A172 (cell line): ENCODE measurements around the gene AGR2. TPM values are rescaled to one million over a fixed set of nuclear protein-coding genes. Genes with fewer than 3 reads are reported as not detected.

Experiments
- total RNA-seq: library from RNA; depleted of rRNA; stranded (reverse); fragments of >200 nt; shearing (Covaris generic); gene quantifications from 2 replicates; pipeline ENCODE4 v1.2.3, GENCODE V29; 2014; rRNA removed

The AGR2 gene
- total RNA-seq, 1 experiment from 2014 or later: not detected

Other genes with a start within 250 kb of the AGR2 start
- gene ANKMY2, start 159.2 kb downstream of the AGR2 start, total RNA-seq: 36.3 and 39.4 TPM in 2 replicates
- gene BZW2, start 158.8 kb downstream of the AGR2 start, total RNA-seq: 85.9 and 105 TPM in 2 replicates
- gene TSPAN13, start 51.2 kb downstream of the AGR2 start, total RNA-seq: 2.4 and 2.8 TPM in 2 replicates
- not detected in 2 replicates for gene AGR3, start 77.0 kb upstream of the AGR2 start, total RNA-seq